ENCODE measurements around the gene FOXA2. TPM values are rescaled to one million over a fixed set of nuclear protein-coding genes. Genes with fewer than 3 reads are reported as not detected.

The FOXA2 gene
- total RNA-seq, 1 experiment from 2014 or later = 14.4 TPM

GRCh38 chr20:22590662-22591061, 6.3 kb upstream of the FOXA2 start:
- no TSS peak for BruUV-seq (replicated peaks)
- H2AFZ ChIP-seq (ENCODE audit: low read length) = no peak overlapping the region
- no peaks in the 10 kb centered on the region for H4K20me1 ChIP-seq (ENCODE audit: low read length)
- peaks cover 58% of the 10 kb centered on the region for H3K27me3 ChIP-seq (ENCODE audit: low read length)
- no peaks in the 10 kb centered on the region for H3K79me2 ChIP-seq (ENCODE audit: low read length)
- DNase-seq (no peak), ATAC-seq (no peak)
- no peak overlapping the region for H3K4me2 ChIP-seq (ENCODE audit: low read length)
- CTCF ChIA-PET = interaction anchor here (0.6 kb wide), 1 partner anchor 11 kb away, joined by 3 read pairs; no protein-coding TSS in a partner anchor
- no peaks in the 10 kb centered on the region for H3K36me3 ChIP-seq (ENCODE audit: low read depth, low read length)
- intact Hi-C loops (cut with micrococcal nuclease) = no loop called here
- POLR2A ChIA-PET (ENCODE audit: unreplicated experiment) = interaction anchor here (0.6 kb wide), 1 partner anchor 215 kb away, joined by 3 read pairs; no protein-coding TSS in a partner anchor
- no peaks in the 10 kb centered on the region for H3F3A ChIP-seq (ENCODE audit: low read length, unreplicated experiment)
- no peak overlapping the region for H3K4me3 ChIP-seq (ENCODE audit: low read length)
- H3K9me3 ChIP-seq (ENCODE audit: low read length) = no peaks in the 10 kb centered on the region
- H3K9ac ChIP-seq (ENCODE audit: low read length) = no peak overlapping the region
- H3K9me2 ChIP-seq (replicated peaks; ENCODE audit: low read length) = no peaks in the 10 kb centered on the region
- H3K4me1 ChIP-seq (ENCODE audit: insufficient read depth, low read length) = peaks cover 13% of the 10 kb centered on the region
- no peak for TF ChIP-seq EZH2 (IDR thresholded peaks at IDR 0.05; ENCODE audit: low read length, unreplicated experiment)
- no peak for TF ChIP-seq EZH2phosphoT487 (IDR thresholded peaks at IDR 0.05; ENCODE audit: borderline replicate concordance, low read length)
- TF ChIP-seq, protein P1, sequence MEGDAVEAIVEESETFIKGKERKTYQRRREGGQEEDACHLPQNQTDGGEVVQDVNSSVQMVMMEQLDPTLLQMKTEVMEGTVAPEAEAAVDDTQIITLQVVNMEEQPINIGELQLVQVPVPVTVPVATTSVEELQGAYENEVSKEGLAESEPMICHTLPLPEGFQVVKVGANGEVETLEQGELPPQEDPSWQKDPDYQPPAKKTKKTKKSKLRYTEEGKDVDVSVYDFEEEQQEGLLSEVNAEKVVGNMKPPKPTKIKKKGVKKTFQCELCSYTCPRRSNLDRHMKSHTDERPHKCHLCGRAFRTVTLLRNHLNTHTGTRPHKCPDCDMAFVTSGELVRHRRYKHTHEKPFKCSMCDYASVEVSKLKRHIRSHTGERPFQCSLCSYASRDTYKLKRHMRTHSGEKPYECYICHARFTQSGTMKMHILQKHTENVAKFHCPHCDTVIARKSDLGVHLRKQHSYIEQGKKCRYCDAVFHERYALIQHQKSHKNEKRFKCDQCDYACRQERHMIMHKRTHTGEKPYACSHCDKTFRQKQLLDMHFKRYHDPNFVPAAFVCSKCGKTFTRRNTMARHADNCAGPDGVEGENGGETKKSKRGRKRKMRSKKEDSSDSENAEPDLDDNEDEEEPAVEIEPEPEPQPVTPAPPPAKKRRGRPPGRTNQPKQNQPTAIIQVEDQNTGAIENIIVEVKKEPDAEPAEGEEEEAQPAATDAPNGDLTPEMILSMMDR (conservative IDR thresholded peaks at IDR 0.05; ENCODE audit: low read depth, low read length) = no peak
- no peak overlapping the region for H3K27ac ChIP-seq (ENCODE audit: low read length)

DNA sequence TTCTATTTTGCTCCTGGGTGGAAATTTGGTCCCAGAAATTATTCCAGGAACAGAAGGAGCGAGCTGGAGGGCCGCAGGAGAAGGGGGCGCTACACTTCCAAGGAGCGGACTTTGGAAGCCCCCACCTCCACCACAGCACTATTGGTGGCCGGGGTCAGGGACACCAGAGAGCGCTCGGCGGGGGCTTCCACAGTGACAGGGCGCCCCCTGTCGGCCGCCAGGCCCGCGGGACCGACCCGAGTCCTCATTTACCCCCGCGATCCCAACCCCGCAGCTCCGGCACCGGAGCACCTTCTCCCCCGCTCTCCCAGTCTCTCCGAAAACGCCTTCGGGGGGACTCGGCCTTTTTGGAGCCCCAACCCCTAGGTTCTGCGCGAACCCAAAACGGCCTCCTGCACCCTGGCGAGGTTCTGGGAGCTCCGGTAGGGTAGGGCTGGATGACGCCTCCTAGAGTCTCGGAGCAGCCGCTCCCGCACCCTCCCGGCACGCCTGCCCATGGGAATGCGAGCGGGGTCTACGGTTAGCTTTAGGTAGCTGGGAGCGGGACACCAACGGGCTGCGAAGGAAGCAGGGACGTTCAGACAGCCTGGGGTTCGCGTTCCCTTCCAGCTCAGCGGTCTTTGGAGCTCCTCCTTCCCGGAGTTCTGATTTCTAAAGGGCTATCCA, 2.4 kb upstream of the FOXA2 start:
- peak overlapping the region; percentile 58 for H3K4me3 ChIP-seq (ENCODE audit: low read length)
- H3K27me3 ChIP-seq (ENCODE audit: low read length) = peaks cover 27% of the 10 kb centered on the region
- H3K36me3 ChIP-seq (ENCODE audit: low read depth, low read length) = no peaks in the 10 kb centered on the region
- peak overlapping the region; percentile 87 for H2AFZ ChIP-seq (ENCODE audit: low read length)
- H3K4me2 ChIP-seq (ENCODE audit: low read length) = peak overlapping the region; percentile 80
- ChIA-PET CTCF (interaction anchor here (0.5 to 1.6 kb wide), 8 partner anchors 84 to 252 kb away, joined by 3 to 12 read pairs (median 3); no protein-coding TSS in a partner anchor), POLR2A (ENCODE audit: unreplicated experiment) (interaction anchor here (0.7 kb wide), 1 partner anchor 75 kb away, joined by 3 read pairs; no protein-coding TSS in a partner anchor)
- peak; percentile 19 for ATAC-seq
- H3K9ac ChIP-seq (ENCODE audit: low read length) = no peak overlapping the region
- no TSS peak for BruUV-seq (replicated peaks)
- no peak for TF ChIP-seq EZH2 (IDR thresholded peaks at IDR 0.05; ENCODE audit: low read length, unreplicated experiment)
- TF ChIP-seq, protein P1 (conservative IDR thresholded peaks at IDR 0.05; ENCODE audit: low read depth, low read length) = peak; percentile 95
- TF ChIP-seq EZH2phosphoT487 (IDR thresholded peaks at IDR 0.05; ENCODE audit: borderline replicate concordance, low read length) = no peak
- H3K79me2 ChIP-seq (ENCODE audit: low read length) = peaks cover 18% of the 10 kb centered on the region
- DNase-seq = peak; percentile 63
- no peaks in the 10 kb centered on the region for H3K9me3 ChIP-seq (ENCODE audit: low read length)
- H3K9me2 ChIP-seq (replicated peaks; ENCODE audit: low read length) = no peaks in the 10 kb centered on the region
- intact Hi-C loops (cut with micrococcal nuclease) = loop anchor here (1.0 kb wide), 1 partner anchor 247 kb away; no protein-coding TSS in a partner anchor
- no peaks in the 10 kb centered on the region for H3F3A ChIP-seq (ENCODE audit: low read length, unreplicated experiment)
- H3K4me1 ChIP-seq (ENCODE audit: insufficient read depth, low read length) = peaks cover 6% of the 10 kb centered on the region; the same call in 1 of the 2 replicates
- H3K27ac ChIP-seq (ENCODE audit: low read length) = no peak overlapping the region
- no peaks in the 10 kb centered on the region for H4K20me1 ChIP-seq (ENCODE audit: low read length)

Data from PC-3 (cell line).